ENCODE data around the gene PUSL1. TPM values are rescaled to one million over a fixed set of nuclear protein-coding genes. Genes with fewer than 3 reads are reported as not detected.

The PUSL1 gene
- total and polyA plus RNA-seq, 2 experiments from 2014 or later, result 30.9 to 36.2 TPM

DNA sequence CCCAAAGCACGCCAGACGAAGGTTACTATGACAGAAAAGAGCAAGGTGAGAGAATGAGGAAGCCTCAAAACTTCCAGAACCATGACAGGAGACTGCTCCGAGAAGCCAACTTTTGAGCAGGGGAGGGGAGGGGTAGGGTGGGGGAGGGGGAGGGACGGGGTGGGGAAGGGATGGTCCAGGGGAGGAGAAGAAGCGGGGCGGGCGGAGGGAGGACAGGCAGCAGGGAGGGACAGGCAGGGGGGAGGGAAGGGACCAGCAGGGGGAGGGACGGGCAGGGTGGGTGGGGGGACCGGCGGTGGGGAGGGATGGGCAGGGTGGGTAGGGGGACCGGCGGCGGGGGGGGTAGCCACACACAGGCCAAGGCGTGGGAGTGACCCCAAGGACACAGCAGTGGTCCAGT lies 14.0 kb downstream of the PUSL1 start:
- H3K36me3 ChIP-seq (ENCODE audit: low read depth), result peaks cover 4% of the 10 kb centered on the region; the same call in 1 of the 2 replicates
- no peak overlapping the region for H2AFZ ChIP-seq
- no peak overlapping the region for H3K9ac ChIP-seq
- H3K27me3 ChIP-seq (replicated peaks; ENCODE audit: insufficient read depth), result no peaks in the 10 kb centered on the region
- H3K4me1 ChIP-seq (ENCODE audit: insufficient read depth), result peaks cover 26% of the 10 kb centered on the region
- H3K4me2 ChIP-seq (ENCODE audit: unreplicated experiment), result no peak overlapping the region
- no peak for TF ChIP-seq EZH2 (IDR thresholded peaks at IDR 0.05; ENCODE audit: insufficient read depth, poor library complexity, severe bottlenecking)
- no peak for TF ChIP-seq EZH2phosphoT487 (IDR thresholded peaks at IDR 0.05; ENCODE audit: insufficient read depth, low read depth)
- 63 to 75% methylated on average over 4 to 14 of the region's 14 CpGs for WGBS, 2 experiments (ENCODE audit: low coverage in 1 of 2, low lambda C conversion rate in 2 of 2, missing lambda C conversion rate in 2 of 2)
- no peaks in the 10 kb centered on the region for H3K9me2 ChIP-seq (ENCODE audit: insufficient read depth)
- H3K9me3 ChIP-seq (ENCODE audit: low read depth), result no peaks in the 10 kb centered on the region
- H3K27ac ChIP-seq, result no peak overlapping the region
- H3K79me2 ChIP-seq (ENCODE audit: insufficient read depth), result peaks cover 83% of the 10 kb centered on the region
- H4K20me1 ChIP-seq (ENCODE audit: insufficient read depth), result no peaks in the 10 kb centered on the region
- no peak for DNase-seq
- no peak overlapping the region for H3K4me3 ChIP-seq
- in situ Hi-C loops (cut with MboI), result no loop called here
- peaks cover 18% of the 10 kb centered on the region for H3F3A ChIP-seq (ENCODE audit: insufficient read depth)

DNA sequence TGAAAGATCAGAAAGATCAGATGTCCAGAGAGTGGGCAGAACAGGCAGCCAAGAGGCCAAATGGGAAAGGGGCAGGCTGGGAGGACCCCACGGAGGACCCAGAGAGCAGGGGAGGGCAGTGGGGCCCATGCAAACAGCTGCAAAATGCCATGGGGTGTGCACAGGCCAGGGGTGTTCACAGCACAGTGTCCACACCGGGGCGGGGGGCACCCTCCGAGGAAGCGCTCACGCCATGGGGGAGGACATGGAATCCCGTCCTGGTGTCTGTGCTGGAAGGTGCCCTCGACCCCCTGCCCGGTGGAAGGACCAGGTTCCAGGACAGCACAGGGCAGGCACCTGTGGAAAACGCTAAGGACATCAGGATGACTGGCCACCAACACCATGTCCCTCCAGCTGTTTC lies 14.6 kb downstream of the PUSL1 start:
- H3K4me2 ChIP-seq (ENCODE audit: unreplicated experiment), result no peak overlapping the region
- H3K4me3 ChIP-seq, result peak overlapping the region; percentile 58; the same call in 1 of the 2 replicates

DNA sequence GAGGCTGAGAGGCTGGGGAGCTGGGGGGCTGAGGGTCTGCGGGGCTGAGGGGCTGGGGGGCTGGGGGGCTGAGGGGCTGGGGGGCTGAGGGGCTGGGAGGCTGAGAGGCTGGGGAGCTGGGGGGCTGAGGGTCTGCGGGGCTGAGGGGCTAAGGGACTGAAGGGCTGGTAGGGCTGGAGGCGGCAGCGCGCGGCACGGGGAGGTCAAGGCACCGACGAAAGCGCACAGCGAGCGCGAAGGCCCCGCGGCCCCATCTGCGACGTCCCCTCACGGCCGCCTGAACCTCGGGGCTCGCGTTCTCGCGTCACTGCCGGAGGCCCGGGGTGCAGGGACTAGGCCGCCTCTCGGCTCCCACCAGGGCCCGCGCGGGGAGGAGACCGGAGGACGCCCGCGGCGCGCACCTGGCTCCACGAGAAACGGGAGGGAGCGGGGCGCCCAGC lies 15.7 kb downstream of the PUSL1 start:
- H2AFZ ChIP-seq, result no peak overlapping the region
- no peaks in the 10 kb centered on the region for H4K20me1 ChIP-seq (ENCODE audit: insufficient read depth)
- peak overlapping the region; percentile 72 for H3K27ac ChIP-seq
- peaks cover 71% of the 10 kb centered on the region for H3K79me2 ChIP-seq (ENCODE audit: insufficient read depth)
- no peak for DNase-seq
- H3K9ac ChIP-seq, result peak overlapping the region; percentile 97
- H3K36me3 ChIP-seq (ENCODE audit: low read depth), result peaks cover 4% of the 10 kb centered on the region; the same call in 1 of the 2 replicates
- H3K9me3 ChIP-seq (ENCODE audit: low read depth), result no peaks in the 10 kb centered on the region
- H3K4me1 ChIP-seq (ENCODE audit: insufficient read depth), result peaks cover 14% of the 10 kb centered on the region
- no peaks in the 10 kb centered on the region for H3K9me2 ChIP-seq (ENCODE audit: insufficient read depth)
- 0 to 2% methylated on average over 14 to 38 of the region's 41 CpGs for WGBS, 2 experiments (ENCODE audit: low coverage in 1 of 2, low lambda C conversion rate in 2 of 2, missing lambda C conversion rate in 2 of 2)
- peak overlapping the region; percentile 55 for H3K4me2 ChIP-seq (ENCODE audit: unreplicated experiment)
- H3K27me3 ChIP-seq (replicated peaks; ENCODE audit: insufficient read depth), result no peaks in the 10 kb centered on the region
- peak overlapping the region; percentile 89 for H3K4me3 ChIP-seq
- TF ChIP-seq EZH2phosphoT487 (IDR thresholded peaks at IDR 0.05; ENCODE audit: insufficient read depth, low read depth) (no peak), EZH2 (IDR thresholded peaks at IDR 0.05; ENCODE audit: insufficient read depth, poor library complexity, severe bottlenecking) (no peak)
- in situ Hi-C loops (cut with MboI), result no loop called here
- peaks cover 3% of the 10 kb centered on the region; the same call in 1 of the 2 replicates for H3F3A ChIP-seq (ENCODE audit: insufficient read depth)

More for the DNA sequence above, 14.6 kb downstream of the PUSL1 start:
- Histone ChIP-seq H3K79me2 (ENCODE audit: insufficient read depth) (peaks cover 78% of the 10 kb centered on the region), H3K27me3 (replicated peaks; ENCODE audit: insufficient read depth) (no peaks in the 10 kb centered on the region), H3F3A (ENCODE audit: insufficient read depth) (peaks cover 13% of the 10 kb centered on the region), H3K4me1 (ENCODE audit: insufficient read depth) (peaks cover 22% of the 10 kb centered on the region), H3K9me2 (ENCODE audit: insufficient read depth) (no peaks in the 10 kb centered on the region), H3K9ac (peak overlapping the region; percentile 44; the same call in 1 of the 2 replicates), H3K27ac (no peak overlapping the region), H4K20me1 (ENCODE audit: insufficient read depth) (no peaks in the 10 kb centered on the region), H2AFZ (no peak overlapping the region), H3K36me3 (ENCODE audit: low read depth) (peaks cover 4% of the 10 kb centered on the region; the same call in 1 of the 2 replicates), H3K9me3 (ENCODE audit: low read depth) (no peaks in the 10 kb centered on the region)
- in situ Hi-C loops (cut with MboI), result no loop called here
- WGBS, 2 experiments (ENCODE audit: low coverage in 1 of 2, low lambda C conversion rate in 2 of 2, missing lambda C conversion rate in 2 of 2), result 79 to 83% methylated on average over 8 to 10 of the region's 10 CpGs
- no peak for TF ChIP-seq EZH2 (IDR thresholded peaks at IDR 0.05; ENCODE audit: insufficient read depth, poor library complexity, severe bottlenecking)
- no peak for TF ChIP-seq EZH2phosphoT487 (IDR thresholded peaks at IDR 0.05; ENCODE audit: insufficient read depth, low read depth)
- no peak for DNase-seq

DNA sequence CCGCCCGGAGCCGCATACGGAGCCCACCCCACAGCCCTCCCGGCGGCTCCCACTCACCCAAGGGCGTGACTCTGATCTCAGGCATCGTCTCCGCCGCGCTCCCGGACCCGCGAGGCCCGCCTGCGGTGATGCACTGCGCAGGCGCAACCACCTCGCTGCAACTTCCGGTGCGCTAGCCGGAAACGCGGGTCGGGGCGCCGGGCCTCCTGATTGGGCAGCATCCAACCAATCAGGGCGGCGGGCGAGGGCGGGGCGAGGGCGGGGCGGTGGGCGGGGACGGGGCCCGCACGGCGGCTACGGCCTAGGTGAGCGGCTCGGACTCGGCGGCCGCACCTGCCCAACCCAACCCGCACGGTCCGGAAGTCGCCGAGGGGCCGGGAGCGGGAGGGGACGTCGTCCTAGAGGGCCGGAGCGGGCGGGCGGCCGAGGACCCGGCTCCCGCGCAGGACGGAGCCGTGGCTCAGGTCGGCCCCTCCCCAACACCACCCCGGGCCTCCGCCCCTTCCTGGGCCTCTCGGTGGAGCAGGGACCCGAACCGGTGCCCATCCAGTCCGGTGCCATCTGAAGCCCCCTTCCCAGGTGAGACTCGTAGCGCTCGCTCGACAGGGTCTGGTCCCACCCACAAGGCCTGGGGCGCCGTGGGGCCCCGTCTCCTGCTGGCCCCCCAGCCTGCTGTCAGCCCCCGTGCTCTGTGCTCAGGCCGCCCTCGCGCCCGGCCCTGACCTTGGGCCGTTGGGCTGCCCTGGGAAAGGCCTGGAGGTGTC lies 16.3 kb downstream of the PUSL1 start, which contains the start of the genes CPTP and INTS11:
Gene CPTP (plus strand): TSS at position 279 of the 764 bp plus-strand sequence. CDS start 2,109 bp downstream, outside the sequence.
Gene INTS11 (minus strand): TSS at position 137 of the 764 bp plus-strand sequence. CDS start 52 bp downstream, at position 85.
- Histone ChIP-seq H3K9ac (peak within 1 kb of the TSS; percentile 97), H3K27ac (peak within 1 kb of the TSS; percentile 72), H3K4me3 (peak within 1 kb of the TSS; percentile 89), H2AFZ (peak within 1 kb of the TSS; percentile 51), H3K36me3 (ENCODE audit: low read depth) (no peaks in the 10 kb centered on the region; the same call in 1 of the 2 replicates), H3K9me2 (ENCODE audit: insufficient read depth) (no peaks in the 10 kb centered on the region), H3K9me3 (ENCODE audit: low read depth) (no peaks in the 10 kb centered on the region), H3F3A (ENCODE audit: insufficient read depth) (no peaks in the 10 kb centered on the region), H4K20me1 (ENCODE audit: insufficient read depth) (no peaks in the 10 kb centered on the region), H3K4me1 (ENCODE audit: insufficient read depth) (peaks cover 14% of the 10 kb centered on the region), H3K27me3 (replicated peaks; ENCODE audit: insufficient read depth) (no peaks in the 10 kb centered on the region), H3K4me2 (ENCODE audit: unreplicated experiment) (peak within 1 kb of the TSS; percentile 80), H3K79me2 (ENCODE audit: insufficient read depth) (peaks cover 65% of the 10 kb centered on the region)
- in situ Hi-C loops (cut with MboI), result no loop called here
- 0 to 1% methylated on average over 24 to 71 of the region's 84 CpGs for WGBS, 2 experiments (ENCODE audit: low coverage in 1 of 2, low lambda C conversion rate in 2 of 2, missing lambda C conversion rate in 2 of 2)
- TF ChIP-seq EZH2 (IDR thresholded peaks at IDR 0.05; ENCODE audit: insufficient read depth, poor library complexity, severe bottlenecking) (no peak), EZH2phosphoT487 (IDR thresholded peaks at IDR 0.05; ENCODE audit: insufficient read depth, low read depth) (no peak)
- peak; percentile 98 for DNase-seq
